Liver (tissue), 9 donors: Measurements from ENCODE around the gene MROH2B. TPM values are rescaled to one million over a fixed set of nuclear protein-coding genes. Genes with fewer than 3 reads are reported as not detected.

Experiments
- DNase-seq: peaks from one replicate; pipeline ENCODE4 v3.0.0-alpha.2; 2017; ENCODE audit warnings: low spot score
- H3K27ac ChIP-seq, 2 donors: one replicate each; pipeline ENCODE4 v1.7.0; 2013; ENCODE audit warnings: inconsistent platforms in 2 of 2, low read length in 2 of 2, control low read depth in 1 of 2, low read depth in 1 of 2, mild to moderate bottlenecking in 1 of 2
- H3K27me3 ChIP-seq, 4 donors: one replicate each; pipeline versions ENCODE4 v1.6.1 to v1.7.0; 2013; ENCODE audit warnings: low read length in 3 of 4, inconsistent platforms in 1 of 4, mild to moderate bottlenecking in 1 of 4, moderate library complexity in 1 of 4; ENCODE audit not compliant: control insufficient read depth in 4 of 4, insufficient read depth in 4 of 4
- H3K36me3 ChIP-seq, 4 donors: one replicate each; pipeline versions ENCODE4 v1.6.1 to v1.7.0; 2013; ENCODE audit warnings: low read length in 3 of 4, mild to moderate bottlenecking in 3 of 4, low read depth in 1 of 4, moderate library complexity in 1 of 4; ENCODE audit not compliant: control insufficient read depth in 4 of 4, insufficient read depth in 3 of 4
- H3K4me1 ChIP-seq, 4 donors: one replicate each; pipeline versions ENCODE4 v1.6.1 to v1.7.0; 2013; ENCODE audit warnings: low read length in 3 of 4, mild to moderate bottlenecking in 3 of 4, moderate library complexity in 1 of 4; ENCODE audit not compliant: control insufficient read depth in 4 of 4, insufficient read depth in 4 of 4
- H3K4me3 ChIP-seq, 3 donors: one replicate each; pipeline versions ENCODE4 v1.6.1 to v1.7.0; 2013; ENCODE audit warnings: low read length in 3 of 3, control low read depth in 1 of 3, low read depth in 1 of 3, mild to moderate bottlenecking in 1 of 3
- H3K9ac ChIP-seq, 2 donors: one replicate each; pipeline ENCODE4 v1.7.0; 2013; ENCODE audit warnings: low read length in 2 of 2, mild to moderate bottlenecking in 2 of 2, moderate library complexity in 2 of 2, control low read depth in 1 of 2, low read depth in 1 of 2
- H3K9me3 ChIP-seq, 4 donors: one replicate each; pipeline versions ENCODE4 v1.6.1 to v1.7.0; 2013; ENCODE audit warnings: low read length in 3 of 4; ENCODE audit not compliant: control insufficient read depth in 4 of 4
- EGR1 ChIP-seq, 2 donors: IDR thresholded peaks; 2 replicates each; pipeline ENCODE4 v1.6.1; 2016 to 2018; ENCODE audit warnings: antibody characterized with exemption in 2 of 2, low read depth in 2 of 2
- FOXA1 ChIP-seq: IDR thresholded peaks from 2 replicates; pipeline ENCODE4 v1.6.1; 2016; ENCODE audit warnings: antibody characterized with exemption
- FOXA2 ChIP-seq: IDR thresholded peaks from 2 replicates; pipeline ENCODE4 v1.6.1; 2016; ENCODE audit warnings: antibody characterized with exemption
- HNF4A ChIP-seq, 2 donors: conservative IDR thresholded peaks; 2 replicates each; pipeline ENCODE4 v1.6.1; 2016; ENCODE audit warnings: antibody characterized with exemption in 2 of 2, mild to moderate bottlenecking in 2 of 2
- HNF4G ChIP-seq: IDR thresholded peaks from 2 replicates; pipeline ENCODE4 v1.6.1; 2016; ENCODE audit warnings: antibody characterized with exemption
- NR2F2 ChIP-seq: IDR thresholded peaks from 2 replicates; pipeline ENCODE4 v1.6.1; 2016; ENCODE audit warnings: antibody characterized with exemption
- RAD21 ChIP-seq, 2 donors: IDR thresholded peaks; 2 replicates each; pipeline ENCODE4 v1.6.1; 2016; ENCODE audit warnings: antibody characterized with exemption in 2 of 2, mild to moderate bottlenecking in 2 of 2
- REST ChIP-seq: IDR thresholded peaks from 2 replicates; pipeline ENCODE4 v1.6.1; 2016; ENCODE audit warnings: antibody characterized with exemption, mild to moderate bottlenecking
- RXRA ChIP-seq, 2 donors: IDR thresholded peaks; 2 replicates each; pipeline ENCODE4 v1.6.1; 2017 to 2018; ENCODE audit warnings: antibody characterized with exemption in 2 of 2, mild to moderate bottlenecking in 1 of 2
- SP1 ChIP-seq: IDR thresholded peaks from 2 replicates; pipeline ENCODE4 v1.6.1; 2018; ENCODE audit warnings: antibody characterized with exemption, mild to moderate bottlenecking
- TAF1 ChIP-seq: conservative IDR thresholded peaks from 2 replicates; pipeline ENCODE4 v1.6.1; 2016; ENCODE audit warnings: antibody characterized with exemption, mild to moderate bottlenecking
- YY1 ChIP-seq: IDR thresholded peaks from 2 replicates; pipeline ENCODE4 v1.6.1; 2016; ENCODE audit warnings: antibody characterized with exemption, mild to moderate bottlenecking
- ZBTB33 ChIP-seq: IDR thresholded peaks from 2 replicates; pipeline ENCODE4 v1.6.1; 2016; ENCODE audit warnings: antibody characterized with exemption
- WGBS: extraction: QIAGEN DNeasy Blood & Tissue Kit; methylation state at CpG from one replicate; pipeline ENCODE4 v1.1.7; 2013; 5-methylcytosine and 5-hydroxymethylcytosine counted together
- polyA plus RNA-seq, 2 donors: library from polyadenylated mRNA; stranded (reverse) in 1 of 2; unstranded in 1 of 2; fragments of 200-250 nt in 1 of 2; fragments of >200 nt in 1 of 2; fragmentation: Nextera tagmentation in 1 of 2; extraction: Ambion mirVana in 1 of 2; gene quantifications; one replicate each; pipeline versions ENCODE4 v1.2.1 to v1.2.3, GENCODE V29; 2013 to 2015
- total RNA-seq, 2 donors: library from RNA; depleted of rRNA; stranded (reverse); fragments of >200 nt; gene quantifications; one replicate each; pipeline ENCODE4 v1.2.3, GENCODE V29; 2014
- donor health status: healthy.
- donor health status: healthy.
- donor health status: healthy.
- donor health status: healthy.
- donor health status: healthy.

MROH2B gene
- total and polyA plus RNA-seq, 4 donors = under 0.01 to 0.46 (median 0.06) TPM; not detected in 1

DNA sequence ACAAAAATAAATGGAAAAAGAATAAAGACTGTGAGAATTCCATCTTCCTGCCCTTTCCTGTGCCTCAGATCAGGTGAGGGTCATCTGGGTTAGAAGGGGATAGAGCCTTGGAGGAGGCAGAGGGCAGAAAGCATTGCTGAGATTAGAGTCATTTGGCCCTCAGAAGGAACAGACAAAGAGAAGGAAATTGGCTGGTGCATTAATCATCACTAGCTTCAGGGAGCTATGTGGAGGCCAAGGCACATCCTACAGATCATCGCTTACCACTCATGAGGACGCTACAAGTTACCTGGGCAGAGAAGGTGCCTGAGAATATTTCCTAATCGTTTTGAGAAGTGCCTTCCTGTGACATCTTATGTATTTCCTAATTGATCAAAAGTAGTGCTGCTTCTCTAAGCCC is 87.4 kb downstream of the MROH2B start:
- Histone ChIP-seq H3K4me3 (no peak overlapping the region), H3K27ac (no peak overlapping the region), H3K9ac (no peak overlapping the region), H3K27me3 (no peaks in the 10 kb centered on the region), H3K36me3 (no peaks in the 10 kb centered on the region), H3K9me3 (peaks cover 0 to 2% (median 0%) of the 10 kb centered on the region in 4 donors), H3K4me1 (no peaks in the 10 kb centered on the region)
- TF ChIP-seq FOXA2 (no peak), SP1 (no peak)
- WGBS = 89% methylated on average over 3 of the region's 3 CpGs
- no peak for DNase-seq

DNA sequence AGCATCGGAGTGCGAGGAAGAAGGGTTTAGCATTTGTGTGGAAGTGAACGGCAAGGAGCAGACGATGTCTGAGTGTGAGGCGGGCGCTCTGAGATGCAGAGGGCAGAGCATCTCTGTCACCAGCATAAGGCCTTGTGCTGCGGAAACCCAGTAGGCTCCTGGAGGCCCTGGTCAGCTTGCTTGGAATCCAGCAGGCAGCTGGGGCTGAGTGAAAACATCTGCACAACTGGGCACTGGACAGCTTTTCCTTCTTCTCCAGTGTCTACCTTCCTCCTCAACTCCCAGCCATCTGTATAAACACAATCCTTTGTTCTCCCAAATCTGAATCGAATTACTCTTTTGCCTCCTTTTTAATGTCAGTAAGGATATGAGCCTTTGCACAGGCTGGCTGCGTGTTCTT is 89.7 kb downstream of the MROH2B start:
- WGBS = 94% methylated on average over 9 of the region's 9 CpGs

DNA sequence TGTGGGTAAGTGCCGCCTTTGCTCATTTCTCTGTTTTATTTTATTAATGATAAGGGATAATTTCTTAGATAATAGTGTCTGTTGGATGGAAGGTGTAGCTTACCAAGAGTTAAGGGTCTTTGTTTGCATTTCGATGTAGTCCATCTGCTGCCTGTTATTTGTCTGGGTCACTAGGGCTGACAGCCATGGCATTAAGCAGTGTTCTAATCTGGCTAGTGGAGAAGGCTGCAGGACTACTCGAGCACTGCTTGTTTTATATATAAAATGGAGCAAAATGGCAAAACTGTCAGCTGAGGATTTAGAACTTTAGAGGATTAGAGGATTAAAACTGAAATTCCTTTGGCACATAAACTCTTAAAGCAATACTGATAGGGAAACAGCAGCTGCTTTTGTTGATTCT is 94.3 kb downstream of the MROH2B start:
- TF ChIP-seq RAD21 (IDR thresholded peaks at IDR 0.05) (no peak), FOXA1 (no peak), HNF4G (no peak), YY1 (no peak), HNF4A (conservative IDR thresholded peaks at IDR 0.05) (no peak), TAF1 (no peak), REST (no peak)
- DNase-seq = no peak
- WGBS = 71% methylated on average over 3 of the region's 3 CpGs
- H3K36me3 ChIP-seq = no peaks in the 10 kb centered on the region
- H3K27me3 ChIP-seq = no peaks in the 10 kb centered on the region
- no peaks in the 10 kb centered on the region for H3K9me3 ChIP-seq
- no peak overlapping the region for H3K4me3 ChIP-seq
- H3K4me1 ChIP-seq = no peaks in the 10 kb centered on the region
- H3K9ac ChIP-seq = no peak overlapping the region
- no peak overlapping the region for H3K27ac ChIP-seq

More for the DNA sequence above, 89.7 kb downstream of the MROH2B start:
- Histone ChIP-seq H3K27me3 (no peaks in the 10 kb centered on the region), H3K9me3 (no peaks in the 10 kb centered on the region), H3K4me3 (no peak overlapping the region), H3K36me3 (no peaks in the 10 kb centered on the region), H3K27ac (no peak overlapping the region), H3K4me1 (no peaks in the 10 kb centered on the region), H3K9ac (no peak overlapping the region)
- DNase-seq = no peak
- TF ChIP-seq HNF4A (conservative IDR thresholded peaks at IDR 0.05) (no peak), RXRA (IDR thresholded peaks at IDR 0.05) (no peak), EGR1 (IDR thresholded peaks at IDR 0.05; ENCODE audit: low read depth in 2 of 2) (no peak), ZBTB33 (no peak), YY1 (no peak), NR2F2 (no peak), FOXA2 (no peak)
